Measurements from ENCODE around the gene SLC48A1.

DNA sequence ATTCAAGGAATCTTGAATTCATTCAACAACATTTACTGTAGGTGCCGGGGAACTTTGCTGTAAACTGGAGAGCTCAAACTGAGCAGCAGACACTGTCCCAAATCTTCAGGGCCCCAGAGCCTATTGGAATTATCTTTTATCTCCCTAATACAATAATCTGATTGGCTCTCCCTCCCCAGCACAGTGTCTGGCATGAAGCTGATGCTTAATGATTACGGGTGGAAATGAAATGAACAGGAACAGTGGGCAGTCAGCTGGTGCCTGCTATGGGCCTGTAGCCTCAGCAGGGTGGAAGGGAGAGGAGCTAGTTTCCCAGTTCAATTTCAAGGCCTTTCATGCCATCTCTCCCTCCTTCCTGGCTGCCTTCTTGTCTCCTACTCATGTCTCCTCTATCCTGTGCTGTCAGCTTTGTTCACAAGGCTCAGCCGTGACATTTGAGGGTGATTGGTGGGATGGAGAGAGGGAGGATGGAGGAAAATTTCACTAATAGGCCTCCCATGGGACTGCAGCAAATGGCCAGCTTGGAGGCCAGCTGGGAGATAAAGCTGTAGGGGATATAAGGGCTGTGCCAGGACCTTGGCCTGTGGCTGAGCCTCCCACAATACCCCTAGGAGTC is 10.1 kb upstream of the SLC48A1 start:
- TF ChIP-seq POLR2AphosphoS5 (IDR thresholded peaks at IDR 0.05; ENCODE audit: borderline replicate concordance, low read depth, low read length) (no peak), EZH2 (IDR thresholded peaks at IDR 0.05) (no peak)
